ENCODE data around the gene UNC13C. TPM values are rescaled to one million over a fixed set of nuclear protein-coding genes. Genes with fewer than 3 reads are reported as not detected.

The UNC13C gene
- polyA plus RNA-seq, 1 donor, result 1.1 TPM

GRCh38 chr15:54197995-54198394 is 219.8 kb downstream of the UNC13C start:
- Histone ChIP-seq H3K4me3 (ENCODE audit: low read length) (no peak overlapping the region), H3K27me3 (ENCODE audit: control insufficient read depth, insufficient read depth, low read length) (no peaks in the 10 kb centered on the region), H3K36me3 (ENCODE audit: control insufficient read depth, insufficient read depth, low read length) (no peaks in the 10 kb centered on the region), H3K27ac (ENCODE audit: low read length) (no peak overlapping the region), H3K9me3 (ENCODE audit: control insufficient read depth, low read depth, low read length) (no peaks in the 10 kb centered on the region), H3K4me1 (ENCODE audit: control insufficient read depth, insufficient read depth, low read length) (no peaks in the 10 kb centered on the region)
- DNase-seq, result no peak
- WGBS (ENCODE audit: insufficient coverage, low lambda C conversion rate), result no CpG with 5 or more reads among the region's 1 CpG

- Histone ChIP-seq H3K27me3 (ENCODE audit: control insufficient read depth, insufficient read depth, low read length) (no peaks in the 10 kb centered on the region), H3K27ac (ENCODE audit: low read length) (no peak overlapping the region), H3K4me1 (ENCODE audit: control insufficient read depth, insufficient read depth, low read length) (no peaks in the 10 kb centered on the region), H3K4me3 (ENCODE audit: low read length) (no peak overlapping the region), H3K9me3 (ENCODE audit: control insufficient read depth, low read depth, low read length) (no peaks in the 10 kb centered on the region), H3K36me3 (ENCODE audit: control insufficient read depth, insufficient read depth, low read length) (no peaks in the 10 kb centered on the region)
- 67% methylated on average over 1 of the region's 7 CpGs for WGBS (ENCODE audit: insufficient coverage, low lambda C conversion rate)
- DNase-seq, result no peak
Measured at GRCh38 chr15:54206586-54207321, 228.5 kb downstream of the UNC13C start.

GRCh38 chr15:54208786-54209185 is 230.5 kb downstream of the UNC13C start:
- no peaks in the 10 kb centered on the region for H3K36me3 ChIP-seq (ENCODE audit: control insufficient read depth, insufficient read depth, low read length)
- H3K27me3 ChIP-seq (ENCODE audit: control insufficient read depth, insufficient read depth, low read length), result no peaks in the 10 kb centered on the region
- H3K27ac ChIP-seq (ENCODE audit: low read length), result no peak overlapping the region
- WGBS (ENCODE audit: insufficient coverage, low lambda C conversion rate), result no CpG with 5 or more reads among the region's 2 CpGs
- no peaks in the 10 kb centered on the region for H3K4me1 ChIP-seq (ENCODE audit: control insufficient read depth, insufficient read depth, low read length)
- no peak overlapping the region for H3K4me3 ChIP-seq (ENCODE audit: low read length)
- no peaks in the 10 kb centered on the region for H3K9me3 ChIP-seq (ENCODE audit: control insufficient read depth, low read depth, low read length)
- no peak for DNase-seq

GRCh38 chr15:54212635-54213034 is 234.4 kb downstream of the UNC13C start:
- DNase-seq, result no peak
- WGBS (ENCODE audit: insufficient coverage, low lambda C conversion rate), result 63% methylated on average over 2 of the region's 2 CpGs
- Histone ChIP-seq H3K9me3 (ENCODE audit: control insufficient read depth, low read depth, low read length) (no peaks in the 10 kb centered on the region), H3K27ac (ENCODE audit: low read length) (no peak overlapping the region), H3K27me3 (ENCODE audit: control insufficient read depth, insufficient read depth, low read length) (no peaks in the 10 kb centered on the region), H3K4me1 (ENCODE audit: control insufficient read depth, insufficient read depth, low read length) (no peaks in the 10 kb centered on the region), H3K36me3 (ENCODE audit: control insufficient read depth, insufficient read depth, low read length) (no peaks in the 10 kb centered on the region), H3K4me3 (ENCODE audit: low read length) (no peak overlapping the region)

GRCh38 chr15:54226455-54226854 is 248.2 kb downstream of the UNC13C start:
- Histone ChIP-seq H3K4me1 (ENCODE audit: control insufficient read depth, insufficient read depth, low read length) (no peaks in the 10 kb centered on the region), H3K36me3 (ENCODE audit: control insufficient read depth, insufficient read depth, low read length) (no peaks in the 10 kb centered on the region), H3K27me3 (ENCODE audit: control insufficient read depth, insufficient read depth, low read length) (no peaks in the 10 kb centered on the region), H3K9me3 (ENCODE audit: control insufficient read depth, low read depth, low read length) (peaks cover 6% of the 10 kb centered on the region), H3K27ac (ENCODE audit: low read length) (no peak overlapping the region), H3K4me3 (ENCODE audit: low read length) (no peak overlapping the region)
- no peak for DNase-seq
- WGBS (ENCODE audit: insufficient coverage, low lambda C conversion rate), result no CpG with 5 or more reads among the region's 4 CpGs

- Histone ChIP-seq H3K27me3 (ENCODE audit: control insufficient read depth, insufficient read depth, low read length) (no peaks in the 10 kb centered on the region), H3K4me3 (ENCODE audit: low read length) (no peak overlapping the region), H3K4me1 (ENCODE audit: control insufficient read depth, insufficient read depth, low read length) (no peaks in the 10 kb centered on the region), H3K9me3 (ENCODE audit: control insufficient read depth, low read depth, low read length) (peaks cover 6% of the 10 kb centered on the region), H3K27ac (ENCODE audit: low read length) (no peak overlapping the region), H3K36me3 (ENCODE audit: control insufficient read depth, insufficient read depth, low read length) (no peaks in the 10 kb centered on the region)
- DNase-seq, result no peak
- no CpG with 5 or more reads among the region's 4 CpGs for WGBS (ENCODE audit: insufficient coverage, low lambda C conversion rate)
Measured at GRCh38 chr15:54227569-54227968, 249.3 kb downstream of the UNC13C start.

- Histone ChIP-seq H3K4me3 (ENCODE audit: low read length) (no peak overlapping the region), H3K4me1 (ENCODE audit: control insufficient read depth, insufficient read depth, low read length) (no peaks in the 10 kb centered on the region), H3K27me3 (ENCODE audit: control insufficient read depth, insufficient read depth, low read length) (no peaks in the 10 kb centered on the region), H3K9me3 (ENCODE audit: control insufficient read depth, low read depth, low read length) (no peaks in the 10 kb centered on the region), H3K27ac (ENCODE audit: low read length) (no peak overlapping the region), H3K36me3 (ENCODE audit: control insufficient read depth, insufficient read depth, low read length) (no peaks in the 10 kb centered on the region)
- no CpG with 5 or more reads among the region's 3 CpGs for WGBS (ENCODE audit: insufficient coverage, low lambda C conversion rate)
- no peak for DNase-seq
Measured at GRCh38 chr15:54250326-54250725, 272.1 kb downstream of the UNC13C start.

- WGBS (ENCODE audit: insufficient coverage, low lambda C conversion rate), result 94% methylated on average over 5 of the region's 6 CpGs
Measured at GRCh38 chr15:54256190-54256589, 277.9 kb downstream of the UNC13C start.

GRCh38 chr15:54273928-54274327 is 295.7 kb downstream of the UNC13C start:
- H3K27me3 ChIP-seq (ENCODE audit: control insufficient read depth, insufficient read depth, low read length), result no peaks in the 10 kb centered on the region
- H3K27ac ChIP-seq (ENCODE audit: low read length), result no peak overlapping the region
- no peak overlapping the region for H3K4me3 ChIP-seq (ENCODE audit: low read length)
- no peaks in the 10 kb centered on the region for H3K4me1 ChIP-seq (ENCODE audit: control insufficient read depth, insufficient read depth, low read length)
- DNase-seq, result no peak
- no peaks in the 10 kb centered on the region for H3K36me3 ChIP-seq (ENCODE audit: control insufficient read depth, insufficient read depth, low read length)
- WGBS (ENCODE audit: insufficient coverage, low lambda C conversion rate), result 50% methylated on average over 1 of the region's 3 CpGs
- no peaks in the 10 kb centered on the region for H3K9me3 ChIP-seq (ENCODE audit: control insufficient read depth, low read depth, low read length)

More at GRCh38 chr15:54256190-54256589, 277.9 kb downstream of the UNC13C start:
- no peak for DNase-seq
- no peaks in the 10 kb centered on the region for H3K27me3 ChIP-seq (ENCODE audit: control insufficient read depth, insufficient read depth, low read length)
- H3K9me3 ChIP-seq (ENCODE audit: control insufficient read depth, low read depth, low read length), result no peaks in the 10 kb centered on the region
- no peaks in the 10 kb centered on the region for H3K36me3 ChIP-seq (ENCODE audit: control insufficient read depth, insufficient read depth, low read length)
- H3K4me1 ChIP-seq (ENCODE audit: control insufficient read depth, insufficient read depth, low read length), result no peaks in the 10 kb centered on the region
- H3K4me3 ChIP-seq (ENCODE audit: low read length), result no peak overlapping the region
- no peak overlapping the region for H3K27ac ChIP-seq (ENCODE audit: low read length)

- DNase-seq, result no peak
- no peak overlapping the region for H3K27ac ChIP-seq (ENCODE audit: low read length)
- no peaks in the 10 kb centered on the region for H3K4me1 ChIP-seq (ENCODE audit: control insufficient read depth, insufficient read depth, low read length)
- H3K9me3 ChIP-seq (ENCODE audit: control insufficient read depth, low read depth, low read length), result no peaks in the 10 kb centered on the region
- WGBS (ENCODE audit: insufficient coverage, low lambda C conversion rate), result 100% methylated on average over 1 of the region's 4 CpGs
- no peaks in the 10 kb centered on the region for H3K36me3 ChIP-seq (ENCODE audit: control insufficient read depth, insufficient read depth, low read length)
- H3K27me3 ChIP-seq (ENCODE audit: control insufficient read depth, insufficient read depth, low read length), result no peaks in the 10 kb centered on the region
- no peak overlapping the region for H3K4me3 ChIP-seq (ENCODE audit: low read length)
Measured at GRCh38 chr15:54277834-54278233, 299.6 kb downstream of the UNC13C start.

GRCh38 chr15:54280726-54281125 is 302.5 kb downstream of the UNC13C start:
- no peaks in the 10 kb centered on the region for H3K36me3 ChIP-seq (ENCODE audit: control insufficient read depth, insufficient read depth, low read length)
- 100% methylated on average over 1 of the region's 7 CpGs for WGBS (ENCODE audit: insufficient coverage, low lambda C conversion rate)

More at GRCh38 chr15:54280726-54281125, 302.5 kb downstream of the UNC13C start:
- no peak for DNase-seq
- Histone ChIP-seq H3K27me3 (ENCODE audit: control insufficient read depth, insufficient read depth, low read length) (no peaks in the 10 kb centered on the region), H3K4me3 (ENCODE audit: low read length) (no peak overlapping the region), H3K9me3 (ENCODE audit: control insufficient read depth, low read depth, low read length) (no peaks in the 10 kb centered on the region), H3K4me1 (ENCODE audit: control insufficient read depth, insufficient read depth, low read length) (no peaks in the 10 kb centered on the region), H3K27ac (ENCODE audit: low read length) (no peak overlapping the region)
